ENCODE measurements around the gene DNAJB6. TPM values are rescaled to one million over a fixed set of nuclear protein-coding genes. Genes with fewer than 3 reads are reported as not detected.

The DNAJB6 gene
- total RNA-seq, 2 experiments from 2014 or later, result 67.8 to 80.6 TPM

DNA sequence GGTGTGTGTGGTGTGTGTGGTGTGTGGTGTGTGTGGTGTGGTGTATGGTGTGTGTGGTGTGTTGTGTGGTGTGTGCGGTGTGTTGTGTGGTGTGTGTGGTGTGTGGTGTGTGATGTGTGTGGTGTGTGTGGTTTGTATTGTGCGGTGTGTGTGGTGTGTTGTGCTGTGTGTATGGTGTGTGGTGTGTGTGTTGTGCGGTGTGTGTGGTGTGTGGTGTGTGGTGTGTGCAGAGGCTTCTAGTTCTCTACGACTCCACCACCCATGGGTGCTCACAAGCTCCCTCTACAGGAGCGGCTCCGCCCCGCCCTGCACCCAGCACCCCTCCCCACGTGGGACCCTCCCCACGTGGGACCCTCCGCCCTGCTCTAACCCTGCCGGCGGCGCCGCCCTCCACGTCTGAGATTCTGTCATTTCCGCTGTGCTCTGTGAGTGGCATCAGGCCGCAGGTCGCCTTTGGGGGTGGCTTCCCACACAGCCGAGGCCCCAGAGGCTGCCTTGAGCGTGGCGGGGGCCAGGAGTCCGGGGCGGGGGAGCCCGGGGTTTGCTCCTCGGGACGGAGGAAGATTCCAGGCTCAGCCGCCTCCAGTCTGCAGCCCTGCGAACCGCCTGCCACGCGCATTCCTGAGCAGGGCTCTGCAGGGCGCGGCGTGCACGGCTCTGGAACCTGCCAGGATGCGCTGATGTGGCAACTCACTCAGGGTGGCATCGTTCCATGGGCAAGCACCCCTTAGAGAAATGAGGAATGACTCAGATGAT is 37.0 kb upstream of the DNAJB6 start:
- Mint-ChIP-seq H3K9me3 (no peaks in the 10 kb centered on the region), H3K4me1 (ENCODE audit: low read depth) (peaks cover 33% of the 10 kb centered on the region), H3K27me3 (peaks cover 5% of the 10 kb centered on the region), H3K4me3 (no peak overlapping the region), H3K27ac (peak overlapping the region; percentile 79), H3K36me3 (ENCODE audit: low read depth) (no peaks in the 10 kb centered on the region)
- POLR2A ChIA-PET, result no interaction called here
- CTCF ChIA-PET, result interaction anchor here (1.4 kb wide), 1 partner anchor 69 kb away, joined by 3 read pairs; no protein-coding TSS in a partner anchor
- intact Hi-C loops (cut with micrococcal nuclease), result loop anchor here (5.0 kb wide), 1 partner anchor 38 kb away; the partner anchor contains the start of gene DNAJB6
- TF ChIP-seq, protein P1, sequence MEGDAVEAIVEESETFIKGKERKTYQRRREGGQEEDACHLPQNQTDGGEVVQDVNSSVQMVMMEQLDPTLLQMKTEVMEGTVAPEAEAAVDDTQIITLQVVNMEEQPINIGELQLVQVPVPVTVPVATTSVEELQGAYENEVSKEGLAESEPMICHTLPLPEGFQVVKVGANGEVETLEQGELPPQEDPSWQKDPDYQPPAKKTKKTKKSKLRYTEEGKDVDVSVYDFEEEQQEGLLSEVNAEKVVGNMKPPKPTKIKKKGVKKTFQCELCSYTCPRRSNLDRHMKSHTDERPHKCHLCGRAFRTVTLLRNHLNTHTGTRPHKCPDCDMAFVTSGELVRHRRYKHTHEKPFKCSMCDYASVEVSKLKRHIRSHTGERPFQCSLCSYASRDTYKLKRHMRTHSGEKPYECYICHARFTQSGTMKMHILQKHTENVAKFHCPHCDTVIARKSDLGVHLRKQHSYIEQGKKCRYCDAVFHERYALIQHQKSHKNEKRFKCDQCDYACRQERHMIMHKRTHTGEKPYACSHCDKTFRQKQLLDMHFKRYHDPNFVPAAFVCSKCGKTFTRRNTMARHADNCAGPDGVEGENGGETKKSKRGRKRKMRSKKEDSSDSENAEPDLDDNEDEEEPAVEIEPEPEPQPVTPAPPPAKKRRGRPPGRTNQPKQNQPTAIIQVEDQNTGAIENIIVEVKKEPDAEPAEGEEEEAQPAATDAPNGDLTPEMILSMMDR (IDR thresholded peaks at IDR 0.05), result no peak
- peak; percentile 10 for ATAC-seq
- peak; percentile 46 for DNase-seq

DNA sequence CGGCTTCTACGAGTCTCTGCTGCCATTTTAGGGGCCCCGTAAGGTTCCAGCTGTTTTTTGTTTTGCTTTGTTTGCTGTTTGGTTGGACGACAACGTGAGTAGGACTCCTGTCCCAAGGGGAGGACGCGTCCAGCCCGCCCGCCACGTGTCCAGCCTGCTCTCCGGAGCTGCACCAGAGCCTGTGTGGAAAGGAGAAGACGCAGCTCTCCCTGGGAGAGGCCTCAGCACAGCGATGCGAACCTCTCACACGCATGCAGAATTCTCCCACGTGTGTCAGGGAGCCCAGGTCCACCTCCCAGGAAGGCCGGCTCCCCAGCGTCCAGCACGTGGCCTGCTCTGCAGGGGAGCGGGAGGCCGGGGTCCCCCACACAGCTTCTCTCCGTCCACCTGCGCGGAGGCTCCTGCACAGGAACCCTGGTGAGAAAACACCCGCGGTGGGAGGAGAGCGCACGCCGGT is 36.4 kb upstream of the DNAJB6 start:
- Mint-ChIP-seq H3K4me3 (no peak overlapping the region), H3K4me1 (ENCODE audit: low read depth) (peaks cover 34% of the 10 kb centered on the region), H3K9me3 (no peaks in the 10 kb centered on the region), H3K27me3 (peaks cover 5% of the 10 kb centered on the region), H3K36me3 (ENCODE audit: low read depth) (no peaks in the 10 kb centered on the region), H3K27ac (no peak overlapping the region)
- ChIA-PET CTCF (interaction anchor here (1.4 kb wide), 1 partner anchor 68 kb away, joined by 3 read pairs; no protein-coding TSS in a partner anchor), POLR2A (interaction anchor here (1.2 kb wide), 1 partner anchor 36 kb away, joined by 4 read pairs; the partner anchor contains the start of gene DNAJB6)
- no peak for DNase-seq
- intact Hi-C loops (cut with micrococcal nuclease), result loop anchor here (5.0 kb wide), 1 partner anchor 37 kb away; the partner anchor contains the start of gene DNAJB6
- no peak for ATAC-seq
- TF ChIP-seq, protein P1 (IDR thresholded peaks at IDR 0.05), result no peak

DNA sequence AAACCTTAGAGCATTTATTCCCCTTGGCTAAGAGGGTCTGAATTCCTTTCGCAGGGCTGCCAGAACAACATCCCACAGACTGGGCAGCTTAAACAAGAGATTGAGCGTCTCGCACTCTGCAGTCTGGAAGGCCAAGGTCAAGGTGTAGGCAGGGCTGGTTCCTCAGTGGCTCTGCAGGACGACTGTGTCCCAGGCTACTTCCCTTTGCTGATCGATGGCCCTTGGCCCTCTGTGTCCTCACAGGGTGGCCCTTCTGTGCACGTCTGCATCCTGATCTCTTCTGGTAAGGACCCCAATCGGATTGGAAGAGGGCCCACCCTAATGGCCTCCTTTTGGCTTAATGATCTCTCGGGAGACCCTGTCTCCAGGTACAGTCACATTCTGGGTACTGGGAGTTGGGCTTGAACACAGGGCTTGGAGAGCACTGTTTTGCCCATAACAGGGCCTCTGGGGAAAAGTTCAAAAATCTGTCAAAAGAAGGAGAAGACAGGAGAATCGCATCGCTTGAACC is 35.1 kb upstream of the DNAJB6 start:
- DNase-seq (no peak), ATAC-seq (no peak)
- TF ChIP-seq, protein P1 (IDR thresholded peaks at IDR 0.05), result no peak
- peaks cover 40% of the 10 kb centered on the region for H3K4me1 Mint-ChIP-seq (ENCODE audit: low read depth)
- no peaks in the 10 kb centered on the region for H3K9me3 Mint-ChIP-seq
- POLR2A ChIA-PET, result interaction anchor here (0.7 to 2.7 kb wide), 4 partner anchors 16 to 36 kb away, joined by 3 to 22 read pairs (median 4); partner anchors contain the start of gene DNAJB6
- H3K27ac Mint-ChIP-seq, result peak overlapping the region; percentile 93
- H3K4me3 Mint-ChIP-seq, result peak overlapping the region; percentile 60
- H3K36me3 Mint-ChIP-seq (ENCODE audit: low read depth), result no peaks in the 10 kb centered on the region
- intact Hi-C loops (cut with micrococcal nuclease), result loop anchor here (5.0 kb wide), 1 partner anchor 36 kb away; the partner anchor contains the start of gene DNAJB6
- H3K27me3 Mint-ChIP-seq, result peaks cover 5% of the 10 kb centered on the region
- CTCF ChIA-PET, result interaction anchor here (1.4 to 3.1 kb wide), 6 partner anchors 15 to 77 kb away, joined by 3 to 21 read pairs (median 4); no protein-coding TSS in a partner anchor

DNA sequence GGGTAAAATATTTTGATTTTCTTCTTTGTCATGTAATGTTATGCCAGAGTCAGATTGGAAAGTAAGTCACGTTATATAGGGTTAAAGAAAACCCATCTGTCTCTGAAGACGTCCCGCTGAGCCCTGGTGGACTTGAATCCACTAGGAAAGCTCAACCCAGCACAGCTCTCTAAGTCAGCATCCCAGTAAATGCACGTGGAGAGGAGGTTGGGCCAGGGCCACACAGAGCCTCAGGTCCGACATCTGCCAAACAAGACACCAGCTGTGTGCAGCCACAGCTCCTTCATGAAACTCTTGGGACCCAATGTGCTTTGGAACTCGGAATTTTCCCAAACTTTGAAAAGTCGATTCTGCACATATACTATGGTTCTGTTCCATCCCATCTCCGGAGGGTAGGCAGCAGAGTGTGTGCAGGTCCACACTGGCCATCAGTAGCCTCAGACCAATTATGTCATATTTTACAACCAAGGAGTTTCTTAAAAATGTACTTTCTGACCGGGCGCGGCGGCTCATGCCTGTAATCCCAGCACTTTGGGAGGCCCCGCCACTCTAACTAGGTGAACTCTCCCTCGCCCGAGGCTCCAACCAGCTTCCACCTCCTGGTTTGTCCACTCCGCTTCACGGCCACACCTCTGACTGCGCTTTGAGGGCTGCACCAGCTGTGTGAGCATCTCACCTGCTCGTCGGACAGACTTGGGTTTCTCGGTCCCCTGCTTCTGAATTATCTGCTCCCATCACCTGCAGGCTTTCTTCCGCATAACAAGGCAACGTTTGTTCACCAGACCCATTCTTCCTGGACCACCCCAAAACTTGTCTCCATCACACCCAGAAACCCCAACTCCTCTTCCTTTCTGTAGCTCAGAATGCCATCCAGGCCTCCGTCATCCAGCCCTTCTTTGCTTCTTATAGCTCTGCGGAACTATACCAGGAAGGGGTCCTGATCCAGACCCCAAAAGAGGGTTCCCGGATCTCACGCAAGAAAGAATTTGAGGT is 29.7 kb upstream of the DNAJB6 start:
- CTCF ChIA-PET, result interaction anchor here (1.3 to 1.4 kb wide), 2 partner anchors 31 to 57 kb away, joined by 3 read pairs; no protein-coding TSS in a partner anchor
- TF ChIP-seq, protein P1 (IDR thresholded peaks at IDR 0.05), result no peak
- intact Hi-C loops (cut with micrococcal nuclease), result no loop called here
- ATAC-seq (no peak), DNase-seq (no peak)
- Mint-ChIP-seq H3K27me3 (no peaks in the 10 kb centered on the region), H3K9me3 (no peaks in the 10 kb centered on the region), H3K27ac (peak overlapping the region; percentile 69), H3K4me3 (no peak overlapping the region), H3K36me3 (ENCODE audit: low read depth) (no peaks in the 10 kb centered on the region), H3K4me1 (ENCODE audit: low read depth) (peaks cover 20% of the 10 kb centered on the region)
- POLR2A ChIA-PET, result interaction anchor here (0.8 to 1.6 kb wide), 3 partner anchors 29 to 72 kb away, joined by 3 to 5 read pairs (median 3); partner anchors contain the start of gene DNAJB6
